ENCODE results near the gene CGA.

CGA gene

DNA sequence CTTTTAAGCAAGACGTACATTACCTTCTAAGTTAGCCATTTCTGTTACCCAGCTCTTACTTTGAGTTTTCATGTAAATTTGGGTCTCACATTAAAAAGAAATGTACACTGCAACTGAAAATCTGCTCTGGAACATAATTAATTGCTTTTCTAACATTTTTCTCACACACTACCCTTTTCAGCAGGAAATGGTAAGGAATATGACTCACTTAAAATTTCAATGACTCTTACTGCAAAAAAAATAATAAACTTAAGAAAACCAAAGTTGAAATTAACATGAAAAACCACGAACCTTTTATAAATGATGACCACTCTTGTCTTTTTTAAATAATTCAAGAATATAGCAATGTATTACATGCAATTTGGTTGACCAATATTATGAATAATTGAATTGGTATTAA, 1.3 kb downstream of the CGA start:
- no peak overlapping the region for H3K9ac ChIP-seq (ENCODE audit: low read length)
- no peak overlapping the region for H3K4me3 ChIP-seq (ENCODE audit: insufficient read depth in 1 of 2, low read depth in 1 of 2, low read length in 2 of 2)
- DNase-seq: peak; percentile 11
- H2AFZ ChIP-seq (ENCODE audit: low read depth, low read length): no peak overlapping the region
- no peak overlapping the region for H3K27ac ChIP-seq (ENCODE audit: low read length, poor library complexity, severe bottlenecking)
- H3K14ac ChIP-seq (ENCODE audit: low read length in 2 of 2): no peak overlapping the region
- no peak overlapping the region for H2AK5ac ChIP-seq (ENCODE audit: low read length, severe bottlenecking)
- no peak overlapping the region for H4K91ac ChIP-seq (ENCODE audit: low read length)
- 100% methylated on average over 1 of the region's 2 CpGs for WGBS
- H3K79me1 ChIP-seq (replicated peaks; ENCODE audit: low read length, poor library complexity, severe bottlenecking): no peaks in the 10 kb centered on the region
- H2BK15ac ChIP-seq (ENCODE audit: low read depth, poor library complexity, severe bottlenecking): no peak overlapping the region
- H2BK12ac ChIP-seq (ENCODE audit: low read length in 2 of 2): no peak overlapping the region
- no peak overlapping the region for H4K8ac ChIP-seq (ENCODE audit: low read length)
- no peak overlapping the region for H3K4ac ChIP-seq (ENCODE audit: low read depth in 1 of 2, low read length in 2 of 2)
- no peak overlapping the region for H2BK5ac ChIP-seq (ENCODE audit: low read depth, low read length, poor library complexity, severe bottlenecking)
- peaks cover 0 to 3% of the 10 kb centered on the region in 2 experiments for H3K27me3 ChIP-seq (ENCODE audit: control insufficient read depth in 1 of 2, insufficient read depth in 1 of 2, low read length in 2 of 2)
- H3K4me1 ChIP-seq (ENCODE audit: control insufficient read depth, insufficient read depth, low read depth, low read length): no peaks in the 10 kb centered on the region
- no peak overlapping the region for H3K4me2 ChIP-seq (ENCODE audit: low read length, poor library complexity, severe bottlenecking)
- H3K23ac ChIP-seq (ENCODE audit: low read length in 2 of 2): no peak overlapping the region
- H3K9me3 ChIP-seq (ENCODE audit: control insufficient read depth, low read length): no peaks in the 10 kb centered on the region
- no peak overlapping the region for H2BK120ac ChIP-seq (ENCODE audit: low read depth, low read length)
- H3K18ac ChIP-seq (ENCODE audit: low read depth in 1 of 2, low read length in 2 of 2): no peak overlapping the region
- no peaks in the 10 kb centered on the region for H3K36me3 ChIP-seq (ENCODE audit: control insufficient read depth in 1 of 2, insufficient read depth in 2 of 2, low read depth in 1 of 2, low read length in 2 of 2)

DNA sequence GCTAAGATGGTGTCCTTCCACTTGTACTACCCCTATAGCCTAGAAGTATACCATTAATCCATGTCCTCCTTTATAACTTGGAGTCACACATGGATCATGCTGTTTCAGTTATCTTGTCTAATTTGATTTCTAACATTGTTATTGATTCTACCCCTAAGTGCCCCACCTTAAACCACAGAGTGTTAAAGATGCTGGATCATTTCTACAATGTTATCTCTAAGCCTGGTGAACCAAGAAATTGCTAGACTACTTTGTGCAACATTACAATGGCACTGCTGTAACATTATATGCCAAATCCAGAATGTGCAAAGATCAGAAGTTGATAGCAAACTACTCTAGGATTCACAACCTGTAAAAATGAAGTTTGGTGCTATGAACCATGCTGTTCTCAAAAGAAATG, 1.7 kb downstream of the CGA start:
- no peak overlapping the region for H2BK15ac ChIP-seq (ENCODE audit: low read depth, poor library complexity, severe bottlenecking)
- no peak overlapping the region for H3K4ac ChIP-seq (ENCODE audit: low read depth in 1 of 2, low read length in 2 of 2)
- H3K4me1 ChIP-seq (ENCODE audit: control insufficient read depth, insufficient read depth, low read depth, low read length): no peaks in the 10 kb centered on the region
- no peak overlapping the region for H2AK5ac ChIP-seq (ENCODE audit: low read length, severe bottlenecking)
- no peaks in the 10 kb centered on the region for H3K79me1 ChIP-seq (replicated peaks; ENCODE audit: low read length, poor library complexity, severe bottlenecking)
- H4K8ac ChIP-seq (ENCODE audit: low read length): no peak overlapping the region
- H4K91ac ChIP-seq (ENCODE audit: low read length): no peak overlapping the region
- no peak overlapping the region for H3K4me3 ChIP-seq (ENCODE audit: insufficient read depth in 1 of 2, low read depth in 1 of 2, low read length in 2 of 2)
- no peak overlapping the region for H2AFZ ChIP-seq (ENCODE audit: low read depth, low read length)
- H3K14ac ChIP-seq (ENCODE audit: low read length in 2 of 2): no peak overlapping the region
- H3K18ac ChIP-seq (ENCODE audit: low read depth in 1 of 2, low read length in 2 of 2): no peak overlapping the region
- H3K36me3 ChIP-seq (ENCODE audit: control insufficient read depth in 1 of 2, insufficient read depth in 2 of 2, low read depth in 1 of 2, low read length in 2 of 2): no peaks in the 10 kb centered on the region
- no peak overlapping the region for H3K23ac ChIP-seq (ENCODE audit: low read length in 2 of 2)
- peaks cover 0 to 3% of the 10 kb centered on the region in 2 experiments for H3K27me3 ChIP-seq (ENCODE audit: control insufficient read depth in 1 of 2, insufficient read depth in 1 of 2, low read length in 2 of 2)
- no peak for DNase-seq
- no peak overlapping the region for H2BK12ac ChIP-seq (ENCODE audit: low read length in 2 of 2)
- no peak overlapping the region for H2BK120ac ChIP-seq (ENCODE audit: low read depth, low read length)
- no peaks in the 10 kb centered on the region for H3K9me3 ChIP-seq (ENCODE audit: control insufficient read depth, low read length)
- no peak overlapping the region for H3K4me2 ChIP-seq (ENCODE audit: low read length, poor library complexity, severe bottlenecking)
- no peak overlapping the region for H3K27ac ChIP-seq (ENCODE audit: low read length, poor library complexity, severe bottlenecking)
- H3K9ac ChIP-seq (ENCODE audit: low read length): no peak overlapping the region
- no peak overlapping the region for H2BK5ac ChIP-seq (ENCODE audit: low read depth, low read length, poor library complexity, severe bottlenecking)

DNA sequence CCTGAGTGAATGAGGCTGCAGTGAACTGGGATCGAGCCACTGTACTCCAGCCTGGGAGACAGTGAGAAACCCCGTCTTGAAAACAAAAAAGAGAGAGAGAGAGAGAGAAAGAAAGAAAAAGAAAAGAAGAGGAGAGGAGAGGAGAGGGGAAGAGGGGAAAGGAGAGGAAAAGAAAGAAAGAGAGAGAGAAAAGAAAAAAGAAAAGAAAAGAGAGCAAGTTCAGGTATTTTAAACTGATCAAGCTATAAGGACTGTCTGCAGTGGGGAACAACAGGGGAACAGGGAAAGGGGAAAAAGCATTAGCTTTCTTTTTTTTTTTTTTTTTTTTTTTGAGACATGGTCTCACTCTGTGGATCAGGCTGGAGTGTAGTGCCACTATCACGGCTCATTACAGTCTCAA, 2.5 kb downstream of the CGA start:
- no peak overlapping the region for H2BK12ac ChIP-seq (ENCODE audit: low read length in 2 of 2)
- no peak overlapping the region for H2BK120ac ChIP-seq (ENCODE audit: low read depth, low read length)
- H3K23ac ChIP-seq (ENCODE audit: low read length in 2 of 2): no peak overlapping the region
- no peak overlapping the region for H3K4ac ChIP-seq (ENCODE audit: low read depth in 1 of 2, low read length in 2 of 2)
- no peaks in the 10 kb centered on the region for H3K36me3 ChIP-seq (ENCODE audit: control insufficient read depth in 1 of 2, insufficient read depth in 2 of 2, low read depth in 1 of 2, low read length in 2 of 2)
- no peak overlapping the region for H2BK15ac ChIP-seq (ENCODE audit: low read depth, poor library complexity, severe bottlenecking)
- no peak overlapping the region for H2BK5ac ChIP-seq (ENCODE audit: low read depth, low read length, poor library complexity, severe bottlenecking)
- no peak overlapping the region for H4K91ac ChIP-seq (ENCODE audit: low read length)
- H2AK5ac ChIP-seq (ENCODE audit: low read length, severe bottlenecking): no peak overlapping the region
- H2AFZ ChIP-seq (ENCODE audit: low read depth, low read length): no peak overlapping the region
- H3K18ac ChIP-seq (ENCODE audit: low read depth in 1 of 2, low read length in 2 of 2): no peak overlapping the region
- WGBS: 93% methylated on average over 2 of the region's 3 CpGs
- no peak overlapping the region for H3K27ac ChIP-seq (ENCODE audit: low read length, poor library complexity, severe bottlenecking)
- H3K9me3 ChIP-seq (ENCODE audit: control insufficient read depth, low read length): no peaks in the 10 kb centered on the region
- H3K79me1 ChIP-seq (replicated peaks; ENCODE audit: low read length, poor library complexity, severe bottlenecking): no peaks in the 10 kb centered on the region
- no peak overlapping the region for H4K8ac ChIP-seq (ENCODE audit: low read length)
- H3K4me3 ChIP-seq (ENCODE audit: insufficient read depth in 1 of 2, low read depth in 1 of 2, low read length in 2 of 2): no peak overlapping the region
- H3K27me3 ChIP-seq (ENCODE audit: control insufficient read depth in 1 of 2, insufficient read depth in 1 of 2, low read length in 2 of 2): no peaks in the 10 kb centered on the region
- no peaks in the 10 kb centered on the region for H3K4me1 ChIP-seq (ENCODE audit: control insufficient read depth, insufficient read depth, low read depth, low read length)
- H3K4me2 ChIP-seq (ENCODE audit: low read length, poor library complexity, severe bottlenecking): no peak overlapping the region
- no peak overlapping the region for H3K9ac ChIP-seq (ENCODE audit: low read length)
- H3K14ac ChIP-seq (ENCODE audit: low read length in 2 of 2): no peak overlapping the region
- DNase-seq: no peak

DNA sequence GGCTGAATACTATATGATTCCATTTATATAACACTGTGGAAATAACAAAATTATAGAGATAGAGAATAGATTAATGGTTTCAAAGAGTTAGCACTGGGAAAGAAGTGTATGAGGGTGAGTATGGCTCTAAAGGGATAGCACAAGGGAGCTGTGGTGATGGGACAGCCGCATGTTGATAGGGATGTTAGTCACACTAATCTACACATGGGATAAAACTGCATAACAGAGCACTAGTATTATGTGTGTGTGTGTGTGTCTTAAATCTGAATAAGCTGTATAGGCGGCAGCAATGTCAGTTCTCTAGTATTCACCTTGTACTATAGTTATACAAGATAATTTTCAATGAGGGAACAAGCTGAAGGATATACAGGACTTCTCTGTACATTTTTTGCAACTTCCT, 5.8 kb downstream of the CGA start:
- Histone ChIP-seq H3K36me3 (ENCODE audit: control insufficient read depth in 1 of 2, insufficient read depth in 2 of 2, low read depth in 1 of 2, low read length in 2 of 2) (no peaks in the 10 kb centered on the region), H2BK5ac (ENCODE audit: low read depth, low read length, poor library complexity, severe bottlenecking) (no peak overlapping the region), H4K8ac (ENCODE audit: low read length) (no peak overlapping the region), H2BK12ac (ENCODE audit: low read length in 2 of 2) (no peak overlapping the region), H3K18ac (ENCODE audit: low read depth in 1 of 2, low read length in 2 of 2) (no peak overlapping the region), H2BK120ac (ENCODE audit: low read depth, low read length) (no peak overlapping the region), H3K9ac (ENCODE audit: low read length) (no peak overlapping the region), H3K14ac (ENCODE audit: low read length in 2 of 2) (no peak overlapping the region), H3K27ac (ENCODE audit: low read length, poor library complexity, severe bottlenecking) (no peak overlapping the region), H3K79me1 (replicated peaks; ENCODE audit: low read length, poor library complexity, severe bottlenecking) (no peaks in the 10 kb centered on the region), H3K23ac (ENCODE audit: low read length in 2 of 2) (no peak overlapping the region), H3K9me3 (ENCODE audit: control insufficient read depth, low read length) (no peaks in the 10 kb centered on the region), H2AFZ (ENCODE audit: low read depth, low read length) (no peak overlapping the region), H3K4me1 (ENCODE audit: control insufficient read depth, insufficient read depth, low read depth, low read length) (no peaks in the 10 kb centered on the region), H2BK15ac (ENCODE audit: low read depth, poor library complexity, severe bottlenecking) (no peak overlapping the region), H3K27me3 (ENCODE audit: control insufficient read depth in 1 of 2, insufficient read depth in 1 of 2, low read length in 2 of 2) (peaks cover 0 to 3% of the 10 kb centered on the region in 2 experiments), H3K4me2 (ENCODE audit: low read length, poor library complexity, severe bottlenecking) (no peak overlapping the region), H3K4me3 (ENCODE audit: insufficient read depth in 1 of 2, low read depth in 1 of 2, low read length in 2 of 2) (no peak overlapping the region), H4K91ac (ENCODE audit: low read length) (no peak overlapping the region), H3K4ac (ENCODE audit: low read depth in 1 of 2, low read length in 2 of 2) (no peak overlapping the region), H2AK5ac (ENCODE audit: low read length, severe bottlenecking) (no peak overlapping the region)
- no peak for DNase-seq
- WGBS: 100% methylated on average over 1 of the region's 2 CpGs
